NCI-H128 (cell line): ENCODE data around the gene ATP7B.

Experiments
- DNase-seq: peaks from one replicate; lab custom pipeline; 2025; ENCODE audit not compliant: unreplicated experiment; lab: John Stamatoyannopoulos, UW

ATP7B gene

DNA sequence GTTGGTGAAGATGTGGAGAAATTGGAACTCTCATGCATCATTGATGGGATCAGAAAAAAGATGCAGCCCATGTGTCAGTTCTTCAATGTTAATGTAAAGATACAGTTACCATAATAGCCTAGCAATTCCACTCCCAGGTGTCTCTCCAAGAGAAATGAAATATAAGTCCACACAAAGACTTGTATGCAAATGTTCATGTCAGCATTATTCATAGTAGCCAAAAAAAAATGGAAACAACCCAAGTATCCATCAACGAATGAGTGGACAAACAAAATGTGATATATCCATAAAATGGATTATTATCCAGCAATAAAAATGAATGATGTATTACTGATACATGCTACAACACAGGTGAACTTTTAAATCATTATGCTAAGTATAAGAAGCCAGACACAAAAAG is 110.8 kb downstream of the ATP7B start:
- no peak for DNase-seq

DNA sequence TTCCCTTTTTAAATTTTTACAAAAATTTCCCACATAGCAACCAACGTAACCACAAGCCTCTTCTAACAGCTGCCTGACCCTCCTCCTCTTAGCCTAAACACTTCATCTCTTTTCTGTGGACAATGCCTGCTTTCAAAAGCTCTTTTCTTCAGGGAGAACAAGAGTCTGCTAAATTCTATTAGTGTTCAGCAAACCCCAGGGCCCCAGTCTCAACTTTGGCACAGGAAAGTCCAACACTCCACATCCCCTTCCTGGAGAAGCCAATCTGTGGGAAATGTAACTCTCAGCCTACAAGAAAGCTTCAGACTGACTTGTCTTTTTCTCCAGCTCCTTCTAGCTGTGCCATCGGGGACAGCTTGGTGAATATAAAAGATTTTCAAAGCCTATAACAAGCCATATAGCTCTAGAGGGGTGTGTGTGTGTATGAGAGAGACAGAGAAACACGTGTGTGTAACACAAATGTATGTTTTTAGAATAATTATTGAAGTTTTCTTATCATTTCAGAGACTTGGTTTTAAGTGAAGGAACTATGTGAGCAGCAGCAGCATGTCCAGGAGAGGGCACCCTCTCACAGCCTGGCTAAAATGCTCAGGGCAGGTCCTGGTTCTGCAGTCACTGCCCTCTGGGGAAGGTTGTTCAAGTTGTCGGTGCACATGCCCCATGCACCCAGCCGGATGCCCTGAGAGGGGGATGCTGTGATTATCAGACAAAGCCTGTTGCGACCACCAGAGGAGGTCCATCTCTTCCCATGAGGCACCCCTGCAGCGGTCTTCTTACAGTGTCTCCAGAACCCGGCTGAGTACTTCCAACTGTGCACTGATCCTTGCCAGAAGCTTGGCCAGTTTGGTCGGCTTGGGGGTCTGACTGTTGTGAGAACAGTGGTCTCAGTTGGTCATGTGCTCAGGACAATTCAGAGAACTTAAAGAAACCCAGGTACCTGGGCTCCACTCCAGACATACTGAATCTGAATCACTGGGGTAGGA is 115.1 kb downstream of the ATP7B start:
- no peak for DNase-seq

DNA sequence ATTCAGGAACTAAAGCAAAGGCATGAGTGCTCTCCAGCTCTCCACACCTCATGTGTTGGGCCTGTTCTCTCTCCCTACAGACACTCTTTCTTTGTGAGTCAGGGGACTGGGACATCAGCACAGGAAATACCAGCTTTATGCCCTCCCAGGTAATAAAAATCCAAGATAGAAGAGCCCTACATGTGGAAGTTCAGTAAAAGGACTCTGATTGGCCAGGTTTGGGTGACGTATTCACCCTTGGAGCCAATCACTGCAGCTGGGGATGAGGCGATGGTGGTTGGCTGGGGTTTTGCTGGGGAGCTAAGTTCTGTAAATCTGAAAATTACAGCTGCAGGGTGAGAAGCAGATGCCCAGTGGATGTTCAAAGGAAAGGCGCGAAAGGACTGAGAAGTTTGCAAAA is 117.0 kb downstream of the ATP7B start:
- DNase-seq, result no peak

DNA sequence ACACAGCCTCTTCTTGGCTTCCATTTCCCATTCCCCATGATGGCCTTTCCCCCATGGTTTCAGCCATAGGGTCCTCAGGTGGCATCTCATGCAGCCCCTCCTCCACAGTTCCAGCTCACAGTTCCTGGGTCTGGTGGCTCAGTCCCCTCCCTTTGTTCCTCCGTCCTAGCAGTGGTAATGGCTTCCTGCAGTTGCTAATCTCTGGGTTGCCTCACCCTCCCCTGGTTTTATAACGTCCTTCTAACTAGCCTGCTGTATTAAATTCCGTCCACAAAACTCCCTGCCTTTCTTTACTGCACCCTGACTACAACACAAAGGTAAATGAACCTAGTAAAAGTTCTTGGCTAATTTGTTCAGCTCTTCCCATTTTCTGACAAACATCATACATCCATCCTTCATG is 118.6 kb downstream of the ATP7B start:
- no peak for DNase-seq

DNA sequence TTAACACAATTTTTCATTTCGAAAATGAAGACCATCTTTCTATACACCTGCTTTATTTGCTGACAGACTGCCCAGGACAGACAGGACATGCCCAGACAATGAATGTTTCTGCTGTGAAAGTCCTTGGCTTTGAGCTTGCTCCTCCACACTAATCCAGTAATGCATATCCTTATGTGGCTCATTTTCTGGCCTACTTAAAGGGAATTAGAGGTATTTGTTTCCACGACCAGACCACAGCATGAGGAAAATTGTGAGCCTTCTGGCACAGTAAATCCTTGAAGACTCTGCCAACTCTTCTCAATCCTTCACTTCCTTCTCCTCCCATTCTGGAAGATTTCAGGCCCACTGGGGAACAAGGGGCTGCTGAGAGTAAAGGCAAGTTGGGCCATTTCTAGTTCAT is 123.8 kb downstream of the ATP7B start:
- no peak for DNase-seq

DNA sequence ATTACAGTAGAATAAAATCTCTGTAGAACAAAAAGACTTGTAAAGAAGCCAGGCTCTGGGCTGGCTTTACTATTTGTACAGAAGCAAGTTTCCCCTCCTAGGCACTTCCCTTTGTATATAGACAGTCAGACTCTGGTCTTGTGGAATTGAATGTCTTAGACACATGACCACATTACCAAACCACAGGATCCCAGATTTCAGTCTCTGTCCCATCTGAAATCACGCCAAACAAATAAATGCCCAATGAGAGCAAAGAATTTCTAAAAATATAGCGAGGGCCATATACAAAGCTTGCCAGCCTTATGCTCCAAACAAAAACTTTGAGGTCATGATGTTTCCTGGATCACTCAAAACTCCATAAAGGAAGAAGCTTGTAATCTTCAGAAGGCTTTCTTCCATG is 125.6 kb downstream of the ATP7B start:
- no peak for DNase-seq

DNA sequence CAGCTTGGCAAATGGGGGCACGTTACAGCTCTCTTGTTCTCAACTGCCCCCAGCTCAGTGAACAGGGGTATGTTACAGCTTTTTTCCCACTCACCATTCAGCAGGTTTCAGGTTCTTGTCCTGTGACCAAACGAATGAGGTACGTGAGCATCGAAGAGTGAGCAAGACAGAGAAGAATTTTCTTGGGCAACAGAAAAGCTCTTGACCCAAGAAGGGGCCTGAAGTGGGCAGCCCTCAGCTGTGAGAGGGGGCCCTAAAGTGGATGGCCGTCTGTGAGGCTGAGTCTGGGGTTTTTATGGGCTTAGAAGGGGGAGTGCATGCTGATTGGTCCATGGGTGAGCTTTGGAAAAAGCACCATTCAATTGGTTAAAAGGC is 128.0 kb downstream of the ATP7B start:
- no peak for DNase-seq
